ENCODE data around the gene MTUS2. TPM values are rescaled to one million over a fixed set of nuclear protein-coding genes. Genes with fewer than 3 reads are reported as not detected.

The MTUS2 gene
- total and polyA plus RNA-seq, 4 donors = under 0.01 to 0.70 (median 0.15) TPM

GRCh38 chr13:29428310-29429181, 608.4 kb downstream of the MTUS2 start:
- no peak overlapping the region for H3K27ac ChIP-seq (ENCODE audit: low read depth in 1 of 2, low read length in 2 of 2)
- H3K4me3 ChIP-seq (ENCODE audit: low read depth in 1 of 3, low read length in 3 of 3) = peak overlapping the region in 1 of 3 donors; percentile 22
- peaks cover 2 to 9% (median 4%) of the 10 kb centered on the region in 4 donors for H3K4me1 ChIP-seq (ENCODE audit: control insufficient read depth in 4 of 4, insufficient read depth in 4 of 4, low read length in 3 of 4)
- DNase-seq (ENCODE audit: low spot score) = no peak
- H3K9me3 ChIP-seq (ENCODE audit: control insufficient read depth in 4 of 4, low read length in 3 of 4) = no peaks in the 10 kb centered on the region
- 11% methylated on average over 34 of the region's 34 CpGs for WGBS
- TF ChIP-seq RXRA (IDR thresholded peaks at IDR 0.05) = no peak
- no peak for TF ChIP-seq FOXA1 (IDR thresholded peaks at IDR 0.05)
- no peak for TF ChIP-seq EGR1 (IDR thresholded peaks at IDR 0.05; ENCODE audit: low read depth in 2 of 2)
- H3K27me3 ChIP-seq (ENCODE audit: control insufficient read depth in 4 of 4, insufficient read depth in 4 of 4, low read length in 3 of 4) = no peaks in the 10 kb centered on the region
- no peak overlapping the region for H3K9ac ChIP-seq (ENCODE audit: low read depth in 1 of 2, low read length in 2 of 2)
- H3K36me3 ChIP-seq (ENCODE audit: control insufficient read depth in 4 of 4, insufficient read depth in 3 of 4, low read depth in 1 of 4, low read length in 3 of 4) = no peaks in the 10 kb centered on the region

GRCh38 chr13:29429286-29429900, 609.3 kb downstream of the MTUS2 start:
- no peak for DNase-seq (ENCODE audit: low spot score)
- 90% methylated on average over 2 of the region's 2 CpGs for WGBS
- no peaks in the 10 kb centered on the region for H3K9me3 ChIP-seq (ENCODE audit: control insufficient read depth in 4 of 4, low read length in 3 of 4)
- H3K4me3 ChIP-seq (ENCODE audit: low read depth in 1 of 3, low read length in 3 of 3) = no peak overlapping the region
- H3K36me3 ChIP-seq (ENCODE audit: control insufficient read depth in 4 of 4, insufficient read depth in 3 of 4, low read depth in 1 of 4, low read length in 3 of 4) = no peaks in the 10 kb centered on the region
- H3K27me3 ChIP-seq (ENCODE audit: control insufficient read depth in 4 of 4, insufficient read depth in 4 of 4, low read length in 3 of 4) = no peaks in the 10 kb centered on the region
- H3K4me1 ChIP-seq (ENCODE audit: control insufficient read depth in 4 of 4, insufficient read depth in 4 of 4, low read length in 3 of 4) = peaks cover 2 to 9% (median 4%) of the 10 kb centered on the region in 4 donors
- no peak overlapping the region for H3K27ac ChIP-seq (ENCODE audit: low read depth in 1 of 2, low read length in 2 of 2)
- TF ChIP-seq EGR1 (IDR thresholded peaks at IDR 0.05; ENCODE audit: low read depth in 2 of 2) = no peak
- no peak for TF ChIP-seq ZBTB33 (IDR thresholded peaks at IDR 0.05)
- no peak for TF ChIP-seq RAD21 (IDR thresholded peaks at IDR 0.05)
- no peak for TF ChIP-seq NR2F2 (IDR thresholded peaks at IDR 0.05)
- TF ChIP-seq RXRA (IDR thresholded peaks at IDR 0.05) = no peak
- TF ChIP-seq HNF4G (IDR thresholded peaks at IDR 0.05) = no peak
- no peak for TF ChIP-seq FOXA1 (IDR thresholded peaks at IDR 0.05)
- no peak for TF ChIP-seq REST (IDR thresholded peaks at IDR 0.05)
- TF ChIP-seq SP1 (IDR thresholded peaks at IDR 0.05) = no peak
- no peak for TF ChIP-seq ATF3 (IDR thresholded peaks at IDR 0.05)
- TF ChIP-seq HNF4A (conservative IDR thresholded peaks at IDR 0.05) = no peak
- TF ChIP-seq MAX (IDR thresholded peaks at IDR 0.05) = no peak
- TF ChIP-seq JUND (IDR thresholded peaks at IDR 0.05) = no peak
- TF ChIP-seq TAF1 (conservative IDR thresholded peaks at IDR 0.05) = no peak
- no peak for TF ChIP-seq CTCF (IDR thresholded peaks at IDR 0.05; ENCODE audit: low read depth, low read length, missing input control)
- no peak for TF ChIP-seq YY1 (IDR thresholded peaks at IDR 0.05)
- TF ChIP-seq FOXA2 (IDR thresholded peaks at IDR 0.05) = no peak
- no peak for TF ChIP-seq GABPA (IDR thresholded peaks at IDR 0.05 in 1 of 2, conservative IDR thresholded peaks at IDR 0.05 in 1 of 2)
- H3K9ac ChIP-seq (ENCODE audit: low read depth in 1 of 2, low read length in 2 of 2) = no peak overlapping the region
